ENCODE results near the gene VCAN.

GRCh38 chr5:83428126-83428525 is 43.4 kb upstream of the VCAN start:
- TF ChIP-seq CTCF (IDR thresholded peaks at IDR 0.05) (no peak), POLR2A (IDR thresholded peaks at IDR 0.05) (no peak)

Measured in Peyer's patch (tissue), 4 donors.